VCaP (cell line): ENCODE results near the gene UBR2.
"Not testable (repeated sequence)": the region's sequence is repeated elsewhere in the genome, so short reads cannot be mapped to it uniquely, and the experiment has no call there.

ENCODE experiments used
- H3K27ac ChIP-seq: fragments of 450-650 bp; 2 replicates; pipeline ENCODE4 v1.5.1; 2017
- TF ChIP-seq, protein P1 (sequence below): fragments of 450-650 bp; conservative IDR thresholded peaks from 2 replicates; pipeline ENCODE4 v1.5.1; 2017; ENCODE audit warnings: mild to moderate bottlenecking, moderate library complexity

UBR2 gene

DNA sequence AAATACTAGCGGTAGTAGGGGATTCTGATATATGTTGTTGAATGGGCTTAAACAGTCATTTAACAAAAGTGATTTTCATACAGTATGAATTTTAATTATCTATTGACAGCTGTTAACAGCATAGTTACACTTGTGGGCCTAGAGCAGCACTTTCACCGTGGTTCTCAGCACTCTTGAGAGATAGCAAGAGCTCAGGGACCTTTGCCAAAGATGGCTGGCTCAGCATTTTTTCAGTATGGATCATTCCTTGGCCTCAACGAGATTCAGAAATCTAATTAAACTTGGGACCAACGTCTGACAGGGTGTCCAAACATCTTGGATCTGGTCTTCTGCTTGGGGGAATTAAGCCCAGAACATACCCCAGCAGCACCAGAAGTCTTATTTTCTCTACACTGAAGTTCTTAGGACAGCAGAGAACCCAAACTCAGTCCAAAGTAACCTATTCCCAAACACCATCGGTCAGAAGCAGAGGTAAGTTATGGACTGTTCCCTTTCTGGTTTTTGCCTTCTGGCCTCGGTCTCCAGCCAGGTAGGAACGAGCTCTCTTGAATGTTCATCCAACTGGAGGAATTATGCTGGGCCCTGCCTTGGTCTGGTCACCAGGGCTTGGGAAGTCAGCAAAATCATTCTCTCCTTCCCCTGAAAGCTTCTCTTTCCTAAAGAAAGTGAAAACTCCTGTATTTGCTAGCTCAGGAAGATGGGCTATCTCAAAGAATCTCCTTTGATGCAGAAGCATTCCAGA lies 132.9 kb downstream of the UBR2 start:
- TF ChIP-seq, protein P1, sequence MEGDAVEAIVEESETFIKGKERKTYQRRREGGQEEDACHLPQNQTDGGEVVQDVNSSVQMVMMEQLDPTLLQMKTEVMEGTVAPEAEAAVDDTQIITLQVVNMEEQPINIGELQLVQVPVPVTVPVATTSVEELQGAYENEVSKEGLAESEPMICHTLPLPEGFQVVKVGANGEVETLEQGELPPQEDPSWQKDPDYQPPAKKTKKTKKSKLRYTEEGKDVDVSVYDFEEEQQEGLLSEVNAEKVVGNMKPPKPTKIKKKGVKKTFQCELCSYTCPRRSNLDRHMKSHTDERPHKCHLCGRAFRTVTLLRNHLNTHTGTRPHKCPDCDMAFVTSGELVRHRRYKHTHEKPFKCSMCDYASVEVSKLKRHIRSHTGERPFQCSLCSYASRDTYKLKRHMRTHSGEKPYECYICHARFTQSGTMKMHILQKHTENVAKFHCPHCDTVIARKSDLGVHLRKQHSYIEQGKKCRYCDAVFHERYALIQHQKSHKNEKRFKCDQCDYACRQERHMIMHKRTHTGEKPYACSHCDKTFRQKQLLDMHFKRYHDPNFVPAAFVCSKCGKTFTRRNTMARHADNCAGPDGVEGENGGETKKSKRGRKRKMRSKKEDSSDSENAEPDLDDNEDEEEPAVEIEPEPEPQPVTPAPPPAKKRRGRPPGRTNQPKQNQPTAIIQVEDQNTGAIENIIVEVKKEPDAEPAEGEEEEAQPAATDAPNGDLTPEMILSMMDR = no peak
- H3K27ac ChIP-seq = no peak overlapping the region

DNA sequence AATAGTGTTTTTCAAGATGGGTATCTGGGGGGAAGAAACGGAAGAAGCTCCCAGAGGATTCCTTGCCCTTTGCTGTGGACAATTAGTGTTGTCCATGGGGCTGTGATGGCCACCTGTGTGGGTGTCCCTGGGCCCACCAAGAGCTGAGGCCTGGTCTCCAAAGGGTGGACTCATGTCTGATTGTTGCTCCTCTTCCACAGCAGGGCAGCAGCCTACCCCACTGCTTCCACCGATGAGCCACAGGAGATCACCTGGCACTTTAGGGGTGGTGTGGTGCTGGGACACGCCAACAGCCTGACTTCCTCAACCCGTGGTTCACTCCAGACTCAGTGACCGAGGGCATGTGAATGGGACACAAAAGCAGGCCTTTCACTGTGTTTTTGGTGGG lies 133.4 kb downstream of the UBR2 start:
- H3K27ac ChIP-seq = no peak overlapping the region

DNA sequence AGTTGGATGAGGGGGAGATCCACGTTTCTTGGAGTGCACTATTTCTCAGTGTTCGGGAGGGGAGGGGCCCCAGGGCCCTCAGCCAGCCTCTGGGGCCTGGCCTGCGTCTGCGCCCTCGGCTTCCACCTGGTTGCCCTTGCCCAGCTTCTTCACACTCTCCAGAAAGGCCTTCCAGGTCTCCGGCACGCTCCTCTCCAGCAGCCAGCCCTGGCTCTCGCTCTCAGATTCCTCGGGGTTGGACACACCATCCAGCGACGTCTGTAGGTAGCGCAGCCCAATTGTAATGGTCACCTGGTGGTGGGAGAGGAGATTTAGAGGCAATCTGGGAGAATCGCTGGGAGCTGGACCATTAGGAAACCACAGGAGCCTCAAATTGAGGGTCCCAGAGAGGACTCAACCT lies 134.4 kb downstream of the UBR2 start:
- TF ChIP-seq, protein P1 = no peak
- H3K27ac ChIP-seq = no peak overlapping the region

More for the DNA sequence above, 133.4 kb downstream of the UBR2 start:
- TF ChIP-seq, protein P1 = no peak

DNA sequence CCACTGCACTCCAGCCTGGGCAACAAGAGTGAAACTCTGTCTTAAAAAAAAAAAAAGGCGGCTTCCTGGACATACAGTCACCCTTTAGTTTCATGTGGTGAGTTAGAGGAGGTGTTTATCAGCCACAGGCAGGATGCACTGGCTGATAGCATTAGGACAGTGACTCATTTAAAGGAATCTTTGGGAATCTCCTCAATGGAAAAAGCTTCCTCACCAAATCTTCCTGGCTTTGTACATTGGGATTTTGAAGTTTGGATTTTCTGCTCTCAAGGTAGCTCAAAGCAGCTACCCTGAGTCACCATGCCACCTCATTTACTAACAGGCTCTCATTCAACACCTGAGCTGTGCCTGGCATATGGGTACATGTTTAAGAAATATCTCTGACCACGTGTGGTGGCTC lies 138.4 kb downstream of the UBR2 start:
- TF ChIP-seq, protein P1 = no peak
- no peak overlapping the region for H3K27ac ChIP-seq

DNA sequence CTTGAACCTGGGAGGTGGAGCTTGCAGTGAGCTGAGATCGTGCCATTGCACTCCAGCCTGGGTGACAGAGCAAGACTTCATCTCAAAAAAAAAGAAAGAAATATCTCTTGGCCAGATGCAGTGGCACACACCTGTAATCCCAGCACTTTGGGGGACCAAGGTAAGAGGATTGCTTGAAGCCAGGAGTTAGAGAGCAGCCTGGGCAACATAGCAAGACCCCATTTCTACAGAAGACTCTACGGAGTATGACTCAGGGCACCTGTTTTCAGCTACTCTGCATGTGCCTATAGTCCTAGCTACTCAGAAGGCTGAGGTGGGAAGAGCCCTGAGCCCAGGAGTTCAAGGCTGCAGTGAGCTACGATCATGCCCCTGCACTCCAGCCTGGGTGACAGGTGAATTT lies 139.0 kb downstream of the UBR2 start:
- not testable (repeated sequence) for H3K27ac ChIP-seq

DNA sequence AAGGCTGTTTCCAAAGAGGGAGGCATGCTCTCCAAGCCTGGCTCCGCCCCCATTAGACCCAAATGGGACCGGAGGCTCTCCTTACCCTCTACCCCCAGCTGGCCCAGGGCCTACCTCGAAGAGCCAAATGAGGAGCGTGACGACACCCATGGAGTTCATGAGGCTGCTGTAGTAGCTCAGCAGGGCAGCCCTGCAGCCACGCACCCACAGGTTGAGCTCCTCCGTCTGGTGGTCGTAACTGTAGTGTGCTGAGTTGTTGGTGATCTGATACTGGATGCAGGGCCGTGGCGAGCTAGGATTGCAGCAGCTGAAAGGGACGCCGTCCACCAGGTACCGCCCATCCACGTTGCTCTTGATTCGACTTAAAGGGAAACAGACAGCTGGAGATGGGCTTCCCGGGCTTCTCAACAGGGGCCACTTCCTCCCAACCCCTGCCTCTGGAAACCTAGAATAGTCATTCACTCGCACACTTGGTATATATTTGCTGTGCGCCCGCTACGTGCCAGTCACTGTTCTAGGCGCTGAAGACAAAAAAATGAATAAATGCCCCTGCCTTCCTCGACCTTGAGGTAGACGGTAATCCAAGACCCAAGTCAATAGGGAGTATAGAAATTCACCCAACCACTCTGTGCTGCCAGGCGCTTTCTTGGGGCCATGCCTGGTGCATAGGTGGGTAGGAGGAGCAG lies 140.6 kb downstream of the UBR2 start:
- TF ChIP-seq, protein P1 = no peak
- H3K27ac ChIP-seq = no peak overlapping the region

DNA sequence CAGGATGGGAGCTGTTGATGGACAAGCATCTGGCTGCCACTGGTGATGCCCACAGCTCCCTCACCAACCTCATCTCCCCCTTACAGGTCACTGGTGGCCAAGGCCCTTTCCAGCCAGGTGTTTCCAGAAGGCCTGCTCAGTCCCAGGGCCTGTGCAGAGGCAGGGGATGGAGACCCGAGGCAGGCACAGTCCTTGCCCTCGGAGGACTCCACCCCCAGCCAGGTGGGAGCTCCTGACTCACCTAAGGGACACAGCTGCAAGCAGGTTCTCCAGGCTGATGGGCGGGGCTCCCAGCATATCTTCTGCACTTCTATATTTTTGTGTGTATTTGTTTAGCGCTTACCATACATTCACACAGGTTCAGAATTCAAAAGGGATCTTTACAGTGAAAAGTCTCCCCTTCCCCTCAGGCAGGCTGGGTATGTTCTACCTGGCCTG lies 141.1 kb downstream of the UBR2 start:
- TF ChIP-seq, protein P1 = no peak
- H3K27ac ChIP-seq = no peak overlapping the region

DNA sequence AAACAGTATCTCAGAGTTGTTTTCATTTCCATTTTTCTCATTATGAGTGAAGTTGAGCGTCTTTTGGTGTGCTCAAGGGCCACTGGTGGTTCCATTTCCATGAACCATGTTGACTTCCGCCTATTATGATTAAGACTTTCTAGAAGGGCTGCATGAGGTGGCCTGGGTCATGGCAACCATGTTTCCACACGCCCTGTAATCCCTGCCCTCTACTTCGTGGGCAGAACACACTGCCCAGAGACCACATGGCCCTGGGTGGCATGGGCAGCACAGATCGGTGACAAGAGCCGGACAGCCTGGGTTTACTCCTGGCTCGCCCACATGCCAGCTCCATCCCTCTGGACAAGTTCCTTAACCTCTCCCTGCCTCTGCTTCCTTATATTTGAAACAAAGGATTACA lies 143.8 kb downstream of the UBR2 start:
- TF ChIP-seq, protein P1 = no peak
- H3K27ac ChIP-seq = no peak overlapping the region
